Thyroid gland (tissue), 4 donors: ENCODE measurements around the gene CDH4. TPM values are rescaled to one million over a fixed set of nuclear protein-coding genes. Genes with fewer than 3 reads are reported as not detected.

ENCODE experiments used
- DNase-seq, 2 donors: peaks; one replicate each; pipeline ENCODE4 v3.0.0-alpha.2; 2019
- H3K27ac ChIP-seq, 3 donors: fragments of 200-600 bp; sonication (generic); 1 replicate in 2 of 3; 2 replicates in 1 of 3; pipeline ENCODE4 v1.5.1; 2016 to 2019; ENCODE audit warnings: mild to moderate bottlenecking in 1 of 3, moderate library complexity in 1 of 3
- H3K27me3 ChIP-seq: fragments of 200-600 bp; sonication (generic); one replicate; pipeline ENCODE4 v1.5.1; 2019
- H3K36me3 ChIP-seq, 2 donors: fragments of 200-600 bp; sonication (generic); one replicate each; pipeline ENCODE4 v1.5.1; 2016 to 2019
- H3K4me1 ChIP-seq, 2 donors: fragments of 200-600 bp; sonication (generic); one replicate each; pipeline ENCODE4 v1.5.1; 2017 to 2019
- H3K4me3 ChIP-seq, 3 donors: fragments of 200-600 bp; sonication (generic); replicated peaks in 1 of 3; 1 replicate in 2 of 3; 2 replicates in 1 of 3; pipeline ENCODE4 v1.5.1; 2016; ENCODE audit warnings: mild to moderate bottlenecking in 1 of 3
- H3K9me3 ChIP-seq: fragments of 200-600 bp; sonication (generic); one replicate; pipeline ENCODE4 v1.5.1; 2017
- CTCF ChIP-seq, 6 experiments: fragments of 200-600 bp in 3 of 6; fragments of 450-650 bp in 3 of 6; sonication (generic) in 3 of 6; IDR thresholded peaks; one replicate each; pipeline ENCODE4 v1.5.1; 2016 to 2019; ENCODE audit warnings: antibody characterized with exemption in 6 of 6, mild to moderate bottlenecking in 2 of 6, inconsistent platforms in 1 of 6, moderate library complexity in 1 of 6
- POLR2A ChIP-seq, 2 donors: fragments of 450-650 bp; IDR thresholded peaks; one replicate each; pipeline ENCODE4 v1.6.1; 2017; ENCODE audit warnings: antibody characterized with exemption in 2 of 2, mild to moderate bottlenecking in 2 of 2, moderate library complexity in 1 of 2
- WGBS, 2 donors: methylation state at CpG; one replicate each; pipeline ENCODE4 v1.1.5; 2017; 5-methylcytosine and 5-hydroxymethylcytosine counted together
- intact Hi-C: fragments of 100-400 bp; cut with DNase I; formaldehyde crosslinking; loops from one replicate; pipeline ENCODE4 v1.15.1; 2023
- total RNA-seq, 4 donors: library from RNA; depleted of rRNA; stranded (reverse); fragments of >200 nt; gene quantifications; one replicate each; pipeline ENCODE4 v1.2.3, GENCODE V29; 2016

CDH4 gene
- total RNA-seq, 4 donors from 2014 or later: 0.22 to 0.29 (median 0.29) TPM; not detected in 1

- H3K27ac ChIP-seq: no peak overlapping the region
Measured at GRCh38 chr20:61531553-61532345, 279.7 kb downstream of the CDH4 start.

GRCh38 chr20:61532736-61533135, 280.7 kb downstream of the CDH4 start:
- 69 to 78% methylated on average over 5 to 8 of the region's 8 CpGs for WGBS, 2 donors
- Histone ChIP-seq H3K4me3 (no peak overlapping the region), H3K27me3 (no peaks in the 10 kb centered on the region), H3K36me3 (no peaks in the 10 kb centered on the region), H3K9me3 (no peaks in the 10 kb centered on the region), H3K4me1 (no peaks in the 10 kb centered on the region), H3K27ac (no peak overlapping the region)
- intact Hi-C loops: no loop called here
- no peak for DNase-seq
- TF ChIP-seq POLR2A (IDR thresholded peaks at IDR 0.05): no peak
- TF ChIP-seq CTCF (IDR thresholded peaks at IDR 0.05): no peak

More at GRCh38 chr20:61531553-61532345, 279.7 kb downstream of the CDH4 start:
- DNase-seq: no peak
- 82% methylated on average over 22 of the region's 22 CpGs for WGBS, 2 donors
- H3K27me3 ChIP-seq: no peaks in the 10 kb centered on the region
- H3K4me3 ChIP-seq: no peak overlapping the region
- TF ChIP-seq POLR2A (IDR thresholded peaks at IDR 0.05) (no peak), CTCF (IDR thresholded peaks at IDR 0.05) (no peak)
- intact Hi-C loops: no loop called here
- no peaks in the 10 kb centered on the region for H3K36me3 ChIP-seq
- H3K9me3 ChIP-seq: no peaks in the 10 kb centered on the region
- H3K4me1 ChIP-seq: no peaks in the 10 kb centered on the region

GRCh38 chr20:61533231-61533631, 281.2 kb downstream of the CDH4 start:
- Histone ChIP-seq H3K27ac (no peak overlapping the region), H3K4me3 (no peak overlapping the region), H3K4me1 (no peaks in the 10 kb centered on the region), H3K36me3 (no peaks in the 10 kb centered on the region), H3K27me3 (no peaks in the 10 kb centered on the region), H3K9me3 (no peaks in the 10 kb centered on the region)
- no peak for DNase-seq
- WGBS, 2 donors: 68 to 94% methylated on average over 8 to 13 of the region's 18 CpGs
- no peak for TF ChIP-seq POLR2A (IDR thresholded peaks at IDR 0.05)
- no peak for TF ChIP-seq CTCF (IDR thresholded peaks at IDR 0.05)
- intact Hi-C loops: no loop called here

GRCh38 chr20:61534346-61534745, 282.3 kb downstream of the CDH4 start:
- Histone ChIP-seq H3K36me3 (no peaks in the 10 kb centered on the region), H3K9me3 (no peaks in the 10 kb centered on the region), H3K4me3 (no peak overlapping the region), H3K27me3 (no peaks in the 10 kb centered on the region), H3K4me1 (no peaks in the 10 kb centered on the region), H3K27ac (no peak overlapping the region)
- WGBS, 2 donors: 75 to 87% methylated on average over 10 of the region's 10 CpGs
- intact Hi-C loops: no loop called here
- DNase-seq: no peak
- no peak for TF ChIP-seq POLR2A (IDR thresholded peaks at IDR 0.05)
- no peak for TF ChIP-seq CTCF (IDR thresholded peaks at IDR 0.05)

GRCh38 chr20:61535091-61535490, 283.0 kb downstream of the CDH4 start:
- intact Hi-C loops: no loop called here
- Histone ChIP-seq H3K27me3 (no peaks in the 10 kb centered on the region), H3K27ac (no peak overlapping the region), H3K4me3 (no peak overlapping the region), H3K4me1 (no peaks in the 10 kb centered on the region), H3K9me3 (no peaks in the 10 kb centered on the region), H3K36me3 (no peaks in the 10 kb centered on the region)
- DNase-seq: no peak
- TF ChIP-seq POLR2A (IDR thresholded peaks at IDR 0.05) (no peak), CTCF (IDR thresholded peaks at IDR 0.05) (no peak)
- WGBS, 2 donors: 75 to 81% methylated on average over 8 of the region's 10 CpGs
